Fibroblast of lung (primary cell): ENCODE measurements around the gene FMNL2. TPM values are rescaled to one million over a fixed set of nuclear protein-coding genes. Genes with fewer than 3 reads are reported as not detected.
A peak's percentile ranks its signal among the peaks of the same experiment; 100 is the strongest.

Source experiments
- DNase-seq, 2 donors: peaks; one replicate each; pipeline versions ENCODE4 v3.0.0 to v3.0.0-alpha.2; 2010; ENCODE audit warnings: low read depth in 2 of 2
- H2AFZ ChIP-seq: 2 replicates; pipeline ENCODE4 v1.5.1; 2012; ENCODE audit warnings: low read length, control low read depth, inconsistent platforms
- H3K27ac ChIP-seq: 2 replicates; pipeline ENCODE4 v1.5.1; 2011; ENCODE audit warnings: low read length, control low read depth; ENCODE audit not compliant: insufficient read depth
- H3K27me3 ChIP-seq: 2 replicates; pipeline ENCODE4 v1.5.1; 2011; ENCODE audit warnings: mild to moderate bottlenecking, low read length; ENCODE audit not compliant: control insufficient read depth, insufficient read depth
- H3K36me3 ChIP-seq: 2 replicates; pipeline ENCODE4 v1.5.1; 2011; ENCODE audit warnings: low read length; ENCODE audit not compliant: control insufficient read depth, insufficient read depth
- H3K4me1 ChIP-seq: 2 replicates; pipeline ENCODE4 v1.5.1; 2011; ENCODE audit warnings: low read length; ENCODE audit not compliant: control insufficient read depth, insufficient read depth; ENCODE audit errors: extremely low read depth
- H3K4me2 ChIP-seq: 2 replicates; pipeline ENCODE4 v1.5.1; 2011; ENCODE audit warnings: low read length, control low read depth; ENCODE audit not compliant: insufficient read depth; ENCODE audit errors: extremely low read depth
- H3K4me3 ChIP-seq, 4 experiments: fragments of 200-600 bp in 1 of 4; sonication (generic) in 1 of 4; replicated peaks in 1 of 4; 2 replicates each; pipeline ENCODE4 v1.5.1; 2011 to 2016; ENCODE audit warnings: low read length in 4 of 4, low read depth in 3 of 4, mild to moderate bottlenecking in 3 of 4, control low read depth in 2 of 4, inconsistent platforms in 1 of 4, mixed read lengths in 1 of 4; ENCODE audit not compliant: insufficient read depth in 1 of 4; ENCODE audit errors: control extremely low read depth in 1 of 4
- H3K79me2 ChIP-seq: 2 replicates; pipeline ENCODE4 v1.5.1; 2012; ENCODE audit warnings: mild to moderate bottlenecking, low read length, inconsistent platforms; ENCODE audit not compliant: control insufficient read depth, insufficient read depth
- H3K9ac ChIP-seq: 2 replicates; pipeline ENCODE4 v1.5.1; 2011; ENCODE audit warnings: mild to moderate bottlenecking, low read length, control low read depth; ENCODE audit not compliant: insufficient read depth
- H3K9me3 ChIP-seq: 2 replicates; pipeline ENCODE4 v1.5.1; 2012; ENCODE audit warnings: low read depth, low read length; ENCODE audit not compliant: control insufficient read depth, insufficient read depth
- H4K20me1 ChIP-seq: 2 replicates; pipeline ENCODE4 v1.5.1; 2011; ENCODE audit warnings: low read length; ENCODE audit not compliant: control insufficient read depth, insufficient read depth; ENCODE audit errors: extremely low read depth
- EZH2 ChIP-seq: IDR thresholded peaks from 2 replicates; pipeline ENCODE4 v1.5.1; 2012; ENCODE audit warnings: low read length, control low read depth, mild to moderate bottlenecking; ENCODE audit errors: missing control alignments
- polyA plus RNA-seq, 2 donors: library from polyadenylated mRNA; depleted of rRNA in 1 of 2; stranded (reverse) in 1 of 2; unstranded in 1 of 2; fragments of >200 nt; gene quantifications; 2 replicates each; pipeline ENCODE4 v1.2.1, GENCODE V29; 2011 to 2012; ENCODE audit warnings: missing spikeins in 1 of 2
- total RNA-seq: library from RNA; depleted of rRNA; stranded (reverse); fragments of >200 nt; gene quantifications from 2 replicates; pipeline ENCODE4 v1.2.1, GENCODE V29; 2014
- TF ChIP-seq, protein P1 (sequence below), 2 donors: IDR thresholded peaks in 1 of 2; conservative IDR thresholded peaks in 1 of 2; 1 replicate in 1 of 2; 2 replicates in 1 of 2; pipeline ENCODE4 v1.5.1; 2011 to 2012; ENCODE audit warnings: low read length in 2 of 2, control low read depth in 1 of 2, inconsistent platforms in 1 of 2, low read depth in 1 of 2, mild to moderate bottlenecking in 1 of 2

FMNL2 gene
- total and polyA plus RNA-seq, 2 donors (not counting 1 experiment from before 2014, with no cell fraction given): 12.0 to 30.2 TPM

DNA sequence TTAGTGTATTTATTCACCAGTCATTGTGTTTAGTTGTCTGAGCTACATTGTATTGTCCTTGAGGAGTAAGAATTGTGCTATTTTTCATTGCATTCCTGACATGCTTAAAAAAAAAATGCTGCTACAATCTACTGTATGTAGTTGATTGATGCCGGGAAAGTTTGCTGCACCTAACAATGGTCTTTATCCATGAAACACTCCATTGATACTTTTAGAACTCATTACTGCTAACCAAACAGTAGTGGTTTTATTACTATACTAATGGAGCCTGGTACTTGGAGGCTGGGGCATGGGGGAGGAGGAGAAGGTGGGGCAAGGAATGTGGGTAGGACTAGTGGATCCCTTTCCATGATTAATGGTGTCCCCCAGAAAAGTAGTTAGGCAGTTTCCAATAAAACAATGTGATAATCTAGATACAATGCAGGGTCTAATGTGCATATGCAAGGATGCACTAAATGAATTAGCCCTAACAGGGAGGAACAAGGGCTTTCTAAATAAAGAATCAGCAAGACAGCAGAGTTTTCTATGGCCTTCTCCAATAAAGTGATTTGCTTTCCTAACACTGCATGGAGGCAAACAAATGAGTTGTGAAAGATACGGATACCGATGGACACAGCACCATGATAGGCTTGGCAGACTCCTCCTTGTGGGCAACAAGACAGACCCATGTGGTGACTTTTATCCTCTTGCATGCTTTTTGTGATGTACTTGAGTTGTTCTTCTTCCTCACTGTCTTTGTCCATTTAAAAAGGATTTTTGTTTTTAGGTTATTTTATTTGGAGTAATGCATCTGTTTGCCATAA is 78.5 kb downstream of the FMNL2 start:
- Histone ChIP-seq H3K79me2 (peaks cover 4% of the 10 kb centered on the region), H4K20me1 (no peaks in the 10 kb centered on the region), H3K9me3 (no peaks in the 10 kb centered on the region), H2AFZ (no peak overlapping the region), H3K36me3 (no peaks in the 10 kb centered on the region), H3K27me3 (no peaks in the 10 kb centered on the region), H3K4me2 (no peak overlapping the region), H3K4me1 (no peaks in the 10 kb centered on the region), H3K4me3 (no peak overlapping the region), H3K27ac (no peak overlapping the region), H3K9ac (no peak overlapping the region)
- peak in 1 of 2 donors; percentile 55 for DNase-seq
- TF ChIP-seq, protein P1, sequence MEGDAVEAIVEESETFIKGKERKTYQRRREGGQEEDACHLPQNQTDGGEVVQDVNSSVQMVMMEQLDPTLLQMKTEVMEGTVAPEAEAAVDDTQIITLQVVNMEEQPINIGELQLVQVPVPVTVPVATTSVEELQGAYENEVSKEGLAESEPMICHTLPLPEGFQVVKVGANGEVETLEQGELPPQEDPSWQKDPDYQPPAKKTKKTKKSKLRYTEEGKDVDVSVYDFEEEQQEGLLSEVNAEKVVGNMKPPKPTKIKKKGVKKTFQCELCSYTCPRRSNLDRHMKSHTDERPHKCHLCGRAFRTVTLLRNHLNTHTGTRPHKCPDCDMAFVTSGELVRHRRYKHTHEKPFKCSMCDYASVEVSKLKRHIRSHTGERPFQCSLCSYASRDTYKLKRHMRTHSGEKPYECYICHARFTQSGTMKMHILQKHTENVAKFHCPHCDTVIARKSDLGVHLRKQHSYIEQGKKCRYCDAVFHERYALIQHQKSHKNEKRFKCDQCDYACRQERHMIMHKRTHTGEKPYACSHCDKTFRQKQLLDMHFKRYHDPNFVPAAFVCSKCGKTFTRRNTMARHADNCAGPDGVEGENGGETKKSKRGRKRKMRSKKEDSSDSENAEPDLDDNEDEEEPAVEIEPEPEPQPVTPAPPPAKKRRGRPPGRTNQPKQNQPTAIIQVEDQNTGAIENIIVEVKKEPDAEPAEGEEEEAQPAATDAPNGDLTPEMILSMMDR (conservative IDR thresholded peaks at IDR 0.05 in 1 of 2, IDR thresholded peaks at IDR 0.05 in 1 of 2; ENCODE audit: low read depth in 1 of 2, low read length in 2 of 2): no peak
- no peak for TF ChIP-seq EZH2

GRCh38 chr2:152415231-152415642 is 80.3 kb downstream of the FMNL2 start:
- peak in 1 of 2 donors; percentile 78 for DNase-seq
- Histone ChIP-seq H3K4me1 (no peaks in the 10 kb centered on the region), H3K4me3 (no peak overlapping the region), H4K20me1 (no peaks in the 10 kb centered on the region), H3K9ac (no peak overlapping the region), H2AFZ (no peak overlapping the region), H3K27ac (no peak overlapping the region), H3K79me2 (peaks cover 5% of the 10 kb centered on the region), H3K9me3 (no peaks in the 10 kb centered on the region), H3K4me2 (no peak overlapping the region), H3K36me3 (no peaks in the 10 kb centered on the region), H3K27me3 (no peaks in the 10 kb centered on the region)
- TF ChIP-seq, protein P1 (conservative IDR thresholded peaks at IDR 0.05 in 1 of 2, IDR thresholded peaks at IDR 0.05 in 1 of 2; ENCODE audit: low read depth in 1 of 2, low read length in 2 of 2): no peak
- TF ChIP-seq EZH2: no peak

- no peaks in the 10 kb centered on the region for H3K9me3 ChIP-seq
- H3K27ac ChIP-seq: no peak overlapping the region
- no peak overlapping the region for H3K4me2 ChIP-seq
- no peak overlapping the region for H3K9ac ChIP-seq
- no peak for DNase-seq
- no peaks in the 10 kb centered on the region for H3K27me3 ChIP-seq
- TF ChIP-seq EZH2: no peak
- TF ChIP-seq, protein P1 (conservative IDR thresholded peaks at IDR 0.05 in 1 of 2, IDR thresholded peaks at IDR 0.05 in 1 of 2; ENCODE audit: low read depth in 1 of 2, low read length in 2 of 2): no peak
- peaks cover 1% of the 10 kb centered on the region for H3K4me1 ChIP-seq
- no peak overlapping the region for H2AFZ ChIP-seq
- H3K79me2 ChIP-seq: peaks cover 5% of the 10 kb centered on the region
- no peaks in the 10 kb centered on the region for H3K36me3 ChIP-seq
- no peak overlapping the region for H3K4me3 ChIP-seq
- no peaks in the 10 kb centered on the region for H4K20me1 ChIP-seq
Measured at GRCh38 chr2:152415796-152416195, 80.8 kb downstream of the FMNL2 start.
